Vagina (tissue), 2 donors: ENCODE data around the gene KIAA2012. TPM values are rescaled to one million over a fixed set of nuclear protein-coding genes. Genes with fewer than 3 reads are reported as not detected.
A peak's percentile ranks its signal among the peaks of the same experiment; 100 is the strongest.

Experiments
- DNase-seq, 2 donors: peaks; one replicate each; pipeline ENCODE4 v3.0.0-alpha.2; 2017; ENCODE audit errors: extremely low spot score in 2 of 2
- H3K27ac ChIP-seq: fragments of 200-600 bp; sonication (generic); one replicate; pipeline ENCODE4 v1.5.1; 2019
- H3K27me3 ChIP-seq: fragments of 200-600 bp; sonication (generic); one replicate; pipeline ENCODE4 v1.5.1; 2019
- H3K36me3 ChIP-seq, 2 donors: fragments of 200-600 bp; sonication (generic); one replicate each; pipeline ENCODE4 v1.5.1; 2017 to 2019
- H3K4me1 ChIP-seq: fragments of 200-600 bp; sonication (generic); one replicate; pipeline ENCODE4 v1.5.1; 2019
- H3K4me3 ChIP-seq, 2 donors: fragments of 200-600 bp; sonication (generic); 1 replicate in 1 of 2; 2 replicates in 1 of 2; pipeline ENCODE4 v1.5.1; 2016 to 2019
- H3K9me3 ChIP-seq: fragments of 200-600 bp; sonication (generic); one replicate; pipeline ENCODE4 v1.5.1; 2019
- CTCF ChIP-seq, 3 experiments: fragments of 450-650 bp in 2 of 3; fragments of 200-600 bp in 1 of 3; sonication (generic) in 1 of 3; IDR thresholded peaks; one replicate each; pipeline ENCODE4 v1.5.1; 2017 to 2019; ENCODE audit warnings: antibody characterized with exemption in 3 of 3, mild to moderate bottlenecking in 2 of 3, moderate library complexity in 2 of 3
- POLR2A ChIP-seq, 2 donors: fragments of 450-650 bp; IDR thresholded peaks; one replicate each; pipeline ENCODE4 v1.6.1; 2017; ENCODE audit warnings: antibody characterized with exemption in 2 of 2, mild to moderate bottlenecking in 2 of 2, moderate library complexity in 2 of 2
- POLR2AphosphoS5 ChIP-seq, 2 donors: sonication (generic); formaldehyde crosslinking; IDR thresholded peaks; one replicate each; pipeline ENCODE4 v1.9.0; 2017; ENCODE audit warnings: antibody characterized with exemption in 2 of 2, mild to moderate bottlenecking in 2 of 2, low read depth in 1 of 2; ENCODE audit not compliant: insufficient read depth in 1 of 2
- intact Hi-C: fragments of 100-400 bp; cut with DNase I; formaldehyde crosslinking; loops from one replicate; pipeline ENCODE4 v1.15.1; 2023
- total RNA-seq: library from RNA; depleted of rRNA; stranded (reverse); fragments of >200 nt; gene quantifications from one replicate; pipeline ENCODE4 v1.2.3, GENCODE V29; 2016

Gene KIAA2012
- total RNA-seq, 1 donor from 2014 or later, result not detected

GRCh38 chr2:202204855-202205254, 131.8 kb downstream of the KIAA2012 start:
- H3K27ac ChIP-seq, result no peak overlapping the region
- no peaks in the 10 kb centered on the region for H3K4me1 ChIP-seq
- no peaks in the 10 kb centered on the region for H3K27me3 ChIP-seq
- intact Hi-C loops, result no loop called here
- no peaks in the 10 kb centered on the region for H3K9me3 ChIP-seq
- TF ChIP-seq POLR2AphosphoS5 (IDR thresholded peaks at IDR 0.05; ENCODE audit: insufficient read depth in 1 of 2, low read depth in 1 of 2) (no peak), CTCF (IDR thresholded peaks at IDR 0.05) (no peak), POLR2A (IDR thresholded peaks at IDR 0.05) (no peak)
- H3K36me3 ChIP-seq, result peaks cover 0 to 12% of the 10 kb centered on the region in 2 donors
- no peak for DNase-seq
- no peak overlapping the region for H3K4me3 ChIP-seq

- no peak for DNase-seq
- peaks cover 0 to 36% of the 10 kb centered on the region in 2 donors for H3K36me3 ChIP-seq
- H3K9me3 ChIP-seq, result no peaks in the 10 kb centered on the region
- H3K4me1 ChIP-seq, result no peaks in the 10 kb centered on the region
- no peak overlapping the region for H3K4me3 ChIP-seq
- H3K27ac ChIP-seq, result no peak overlapping the region
- no peaks in the 10 kb centered on the region for H3K27me3 ChIP-seq
- intact Hi-C loops, result no loop called here
- TF ChIP-seq POLR2A (IDR thresholded peaks at IDR 0.05), result no peak
- TF ChIP-seq POLR2AphosphoS5 (IDR thresholded peaks at IDR 0.05; ENCODE audit: insufficient read depth in 1 of 2, low read depth in 1 of 2), result no peak
- TF ChIP-seq CTCF (IDR thresholded peaks at IDR 0.05), result no peak
Measured at GRCh38 chr2:202208526-202208925, 135.5 kb downstream of the KIAA2012 start.

GRCh38 chr2:202215179-202215578, 142.1 kb downstream of the KIAA2012 start:
- no peak for DNase-seq
- Histone ChIP-seq H3K27me3 (no peaks in the 10 kb centered on the region), H3K9me3 (no peaks in the 10 kb centered on the region), H3K36me3 (peaks cover 0 to 42% of the 10 kb centered on the region in 2 donors), H3K4me1 (no peaks in the 10 kb centered on the region), H3K4me3 (no peak overlapping the region), H3K27ac (no peak overlapping the region)
- intact Hi-C loops, result no loop called here
- no peak for TF ChIP-seq POLR2A (IDR thresholded peaks at IDR 0.05)
- no peak for TF ChIP-seq POLR2AphosphoS5 (IDR thresholded peaks at IDR 0.05; ENCODE audit: insufficient read depth in 1 of 2, low read depth in 1 of 2)
- TF ChIP-seq CTCF (IDR thresholded peaks at IDR 0.05), result no peak

GRCh38 chr2:202221873-202222272, 148.8 kb downstream of the KIAA2012 start:
- H3K9me3 ChIP-seq, result no peaks in the 10 kb centered on the region
- DNase-seq, result no peak
- H3K4me1 ChIP-seq, result peaks cover 17% of the 10 kb centered on the region
- H3K27ac ChIP-seq, result no peak overlapping the region
- H3K36me3 ChIP-seq, result peaks cover 0 to 7% of the 10 kb centered on the region in 2 donors
- no peaks in the 10 kb centered on the region for H3K27me3 ChIP-seq
- H3K4me3 ChIP-seq, result no peak overlapping the region
- intact Hi-C loops, result no loop called here
- no peak for TF ChIP-seq POLR2A (IDR thresholded peaks at IDR 0.05)
- TF ChIP-seq CTCF (IDR thresholded peaks at IDR 0.05), result no peak
- no peak for TF ChIP-seq POLR2AphosphoS5 (IDR thresholded peaks at IDR 0.05; ENCODE audit: insufficient read depth in 1 of 2, low read depth in 1 of 2)

- Histone ChIP-seq H3K4me3 (peak overlapping the region; percentile 67 to 89), H3K27ac (peak overlapping the region; percentile 95), H3K9me3 (no peaks in the 10 kb centered on the region), H3K27me3 (no peaks in the 10 kb centered on the region), H3K4me1 (peaks cover 31% of the 10 kb centered on the region), H3K36me3 (no peaks in the 10 kb centered on the region)
- intact Hi-C loops, result no loop called here
- no peak for TF ChIP-seq POLR2A (IDR thresholded peaks at IDR 0.05)
- no peak for TF ChIP-seq CTCF (IDR thresholded peaks at IDR 0.05)
- TF ChIP-seq POLR2AphosphoS5 (IDR thresholded peaks at IDR 0.05; ENCODE audit: insufficient read depth in 1 of 2, low read depth in 1 of 2), result no peak
- DNase-seq, result no peak
Measured at GRCh38 chr2:202237787-202238233, 164.8 kb downstream of the KIAA2012 start.
